Posterior cingulate gyrus (tissue), 11 donors: ENCODE measurements around the gene OOSP3.
"Not testable (repeated sequence)": the region's sequence is repeated elsewhere in the genome, so short reads cannot be mapped to it uniquely, and the experiment has no call there.

ENCODE experiments used
- DNase-seq, 10 donors: peaks; one replicate each; pipeline versions ENCODE4 v3.0.0 to v3.0.0-alpha.2; 2020 to 2021; ENCODE audit warnings: mixed read lengths in 3 of 10
- intact Hi-C: fragments of 100-400 bp; cut with DNase I; formaldehyde crosslinking; loops from one replicate; pipeline ENCODE4 v1.15.1; 2023

OOSP3 gene

DNA sequence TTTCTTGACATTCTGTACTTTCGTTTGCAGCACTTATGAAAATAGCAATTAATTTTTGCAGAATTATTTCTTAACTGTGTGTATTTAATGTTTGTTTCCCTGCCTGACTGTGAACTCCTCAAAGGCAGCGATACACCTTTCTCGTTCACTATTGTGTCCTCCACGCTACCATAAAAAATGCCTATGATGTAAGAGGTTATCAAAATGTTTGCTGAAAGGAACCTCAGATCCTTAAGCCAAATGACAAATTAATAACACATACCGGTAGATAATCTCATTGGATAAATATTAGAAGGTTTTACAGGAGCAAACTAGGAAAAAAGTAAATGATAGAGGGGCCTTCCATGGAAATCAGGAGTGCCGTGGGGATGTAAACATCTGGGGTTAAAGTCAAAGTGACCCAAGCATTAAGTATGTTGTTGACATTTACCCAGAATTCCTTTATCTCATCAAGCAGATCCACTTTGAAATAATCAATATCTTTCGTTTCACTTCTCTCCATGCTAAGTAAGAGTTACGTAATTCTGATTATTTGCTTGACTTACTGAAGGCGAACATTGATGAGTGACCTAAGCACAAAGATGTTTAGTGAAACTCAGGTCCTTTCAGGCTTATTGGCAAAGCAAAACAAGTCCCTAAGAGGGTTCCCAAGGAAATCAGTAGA, 2.6 kb upstream of the OOSP3 start:
- DNase-seq = no peak
- intact Hi-C loops = no loop called here

GRCh38 chr11:59877325-59877724, 1.3 kb upstream of the OOSP3 start:
- DNase-seq = no peak
- intact Hi-C loops = no loop called here

DNA sequence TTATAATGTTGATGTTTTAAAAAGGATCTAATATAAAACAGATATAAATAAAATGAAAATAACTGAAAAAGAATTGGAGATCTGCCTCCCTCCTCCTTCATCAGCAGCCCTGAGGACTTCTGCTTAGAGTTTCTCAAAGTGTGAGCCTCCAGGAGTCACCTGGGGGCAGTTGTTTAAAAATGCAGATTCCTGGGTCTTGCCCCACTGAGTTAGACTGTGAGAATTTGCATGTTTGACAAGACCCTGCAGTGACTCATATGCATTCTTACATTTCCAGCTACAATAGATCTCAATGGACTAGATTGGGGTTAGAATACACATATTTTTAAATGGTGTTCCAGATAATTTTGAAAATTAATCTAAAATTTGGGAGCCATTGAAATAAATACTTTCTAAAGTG, 798 bp upstream of the OOSP3 start:
- DNase-seq = no peak
- intact Hi-C loops = no loop called here

DNA sequence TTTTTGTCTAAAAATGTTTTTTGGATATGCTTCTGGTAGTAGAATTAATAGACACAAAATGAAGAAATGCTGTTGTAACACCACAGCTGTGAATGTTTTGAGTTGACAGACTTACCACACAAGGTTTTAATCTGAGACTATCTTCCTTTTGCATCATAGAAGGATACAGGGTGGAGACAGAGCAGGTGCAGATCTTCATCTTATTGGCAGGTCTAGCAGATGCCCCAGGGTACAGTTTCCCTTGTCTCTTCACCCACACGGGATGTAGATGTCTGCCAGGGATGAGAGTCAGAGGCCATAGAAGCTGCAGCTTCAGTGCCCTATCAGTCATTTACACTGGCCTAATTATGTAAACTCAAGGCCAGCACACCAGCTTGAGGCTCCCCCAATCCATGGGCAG, 985 bp downstream of the OOSP3 start:
- no peak for DNase-seq
- intact Hi-C loops = no loop called here

GRCh38 chr11:59883597-59883996, 5.0 kb downstream of the OOSP3 start:
- intact Hi-C loops = no loop called here
- DNase-seq = no peak

GRCh38 chr11:59887156-59887555, 8.6 kb downstream of the OOSP3 start:
- DNase-seq, intact Hi-C loops: not testable (repeated sequence)

DNA sequence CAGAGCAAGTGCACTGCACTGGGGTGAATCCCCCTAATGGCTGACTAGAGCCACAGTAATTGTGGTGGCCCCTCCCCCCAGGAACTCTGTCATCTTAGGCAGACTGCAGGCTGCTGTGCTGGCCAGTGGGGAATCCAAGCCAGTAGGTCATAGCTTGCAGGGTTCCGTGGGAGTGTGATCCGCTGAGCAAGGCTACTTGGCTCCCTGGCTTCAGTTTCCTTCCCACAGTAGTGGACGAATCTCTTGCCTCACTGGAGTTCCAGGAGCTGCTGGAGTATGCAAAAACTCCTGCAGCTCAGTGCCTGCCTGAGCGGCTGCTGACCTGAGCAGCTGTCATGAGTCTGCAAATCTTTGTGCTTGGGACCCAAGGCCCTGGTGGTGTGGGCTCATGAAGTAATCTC, 13.2 kb downstream of the OOSP3 start:
- peak in 1 of 10 donors; percentile 32 for DNase-seq
- intact Hi-C loops = no loop called here

GRCh38 chr11:59894616-59895015, 16.0 kb downstream of the OOSP3 start:
- DNase-seq = no peak

GRCh38 chr11:59898046-59898445, 19.5 kb downstream of the OOSP3 start:
- DNase-seq = peak in 2 of 10 donors; percentile 68 to 78
- intact Hi-C loops = no loop called here

More at GRCh38 chr11:59894616-59895015, 16.0 kb downstream of the OOSP3 start:
- intact Hi-C loops = no loop called here

DNA sequence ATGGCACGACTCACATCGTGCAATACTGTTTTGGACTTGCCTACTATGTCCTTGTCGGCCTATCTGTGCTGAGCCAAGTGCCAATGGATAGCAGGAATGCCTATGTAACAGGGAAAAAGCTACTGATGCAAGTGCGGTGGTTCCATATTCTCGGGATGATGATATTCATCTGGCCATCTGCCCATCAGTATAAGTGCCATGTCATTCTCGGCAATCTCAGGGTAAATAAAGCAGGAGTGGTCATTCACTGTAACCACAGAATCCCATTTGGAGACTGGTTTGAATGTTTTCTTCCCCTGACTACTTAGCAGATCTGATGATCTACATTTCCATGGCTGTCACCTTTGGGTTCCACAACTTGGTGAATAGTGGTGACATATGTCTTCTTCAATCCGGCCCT, 20.1 kb downstream of the OOSP3 start:
- DNase-seq = no peak
- intact Hi-C loops = no loop called here

- DNase-seq = no peak
- intact Hi-C loops = no loop called here
Measured at GRCh38 chr11:59899532-59899931, 20.9 kb downstream of the OOSP3 start.

GRCh38 chr11:59900366-59901126, 22.0 kb downstream of the OOSP3 start:
- intact Hi-C loops = no loop called here
- no peak for DNase-seq

- intact Hi-C loops = no loop called here
- DNase-seq = no peak
Measured at GRCh38 chr11:59901306-59901705, 22.7 kb downstream of the OOSP3 start.

- DNase-seq, intact Hi-C loops: not testable (repeated sequence)
Measured at GRCh38 chr11:59903569-59903968, 25.0 kb downstream of the OOSP3 start.

GRCh38 chr11:59918480-59918879, 39.9 kb downstream of the OOSP3 start:
- no peak for DNase-seq
- intact Hi-C loops = no loop called here

DNA sequence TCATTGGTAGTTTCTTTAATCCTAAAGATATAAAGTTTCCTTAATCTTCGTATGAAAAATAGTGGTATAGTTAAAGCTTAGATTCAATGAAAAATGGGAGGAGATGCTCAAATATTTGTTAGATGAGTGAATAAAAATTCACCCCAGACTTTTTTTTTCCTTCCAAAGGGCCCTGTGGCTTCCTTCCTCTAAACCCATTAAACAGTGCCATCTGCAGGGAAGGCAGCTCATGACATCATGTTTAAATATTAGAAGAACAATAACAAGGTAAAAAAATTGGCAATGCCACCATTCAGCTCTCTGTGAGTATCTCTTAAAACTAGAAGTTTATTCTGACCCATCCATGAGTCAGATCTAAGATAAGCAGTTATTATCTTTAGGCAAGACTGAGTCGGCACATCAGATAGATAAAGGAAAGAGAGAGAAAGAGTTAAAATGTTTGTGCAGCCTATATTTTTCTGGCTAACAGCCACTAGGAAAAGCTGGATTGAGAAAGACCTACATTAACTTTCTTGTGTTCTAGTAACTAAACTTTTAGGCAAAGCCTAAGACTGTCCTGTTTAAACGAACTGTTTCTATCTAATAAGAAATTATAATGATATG, 40.5 kb downstream of the OOSP3 start:
- DNase-seq = no peak
- intact Hi-C loops = no loop called here

- intact Hi-C loops = no loop called here
- DNase-seq = no peak
Measured at GRCh38 chr11:59923813-59924212, 45.2 kb downstream of the OOSP3 start.

- intact Hi-C loops = no loop called here
- DNase-seq = no peak
Measured at GRCh38 chr11:59931688-59932087, 53.1 kb downstream of the OOSP3 start.

DNA sequence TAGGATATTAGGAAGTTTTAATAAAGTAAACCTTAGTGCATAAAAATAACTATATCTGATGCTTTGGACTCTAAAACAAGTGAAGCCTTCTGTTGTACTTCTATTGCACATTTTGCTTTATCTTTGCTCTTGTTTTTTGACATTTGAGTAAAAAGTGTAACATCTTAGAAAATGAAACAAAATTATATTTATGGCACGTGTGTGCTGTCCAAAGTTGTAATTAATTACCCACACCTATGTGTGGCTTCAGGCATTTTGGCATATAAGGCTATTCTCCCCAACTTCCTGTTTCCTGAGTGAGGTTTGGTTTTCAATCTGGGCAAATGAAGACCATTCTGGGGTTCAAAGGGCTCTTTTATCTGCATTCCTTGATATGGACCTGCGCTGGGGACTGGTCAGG, 59.5 kb downstream of the OOSP3 start, which contains the start of gene OOSP1:
Gene OOSP1 (plus strand): TSS at position 301 of the 400 bp plus-strand sequence. CDS start 23 bp downstream, at position 324.
- DNase-seq = no peak
- intact Hi-C loops = no loop called here

DNA sequence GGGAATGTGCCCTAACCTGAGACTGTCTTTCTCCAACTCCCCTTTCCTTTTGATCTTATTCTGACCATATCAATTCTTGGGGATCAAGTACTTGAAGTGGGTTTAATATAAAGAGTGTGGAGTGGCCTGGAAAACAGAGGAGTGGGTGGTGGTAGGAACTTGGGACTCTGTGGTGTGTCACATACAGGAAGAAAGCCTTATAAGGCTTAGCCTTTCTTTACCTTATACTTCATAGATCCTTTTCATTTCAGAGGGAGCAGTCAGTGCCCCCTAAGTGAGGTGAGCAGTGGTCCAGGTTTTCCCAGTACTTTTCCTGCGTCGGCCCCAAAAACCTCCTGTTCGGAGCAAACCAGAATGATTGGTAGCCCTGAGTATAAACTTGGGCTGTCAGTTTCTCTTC, 60.1 kb downstream of the OOSP3 start:
- intact Hi-C loops = no loop called here
- DNase-seq = no peak

DNA sequence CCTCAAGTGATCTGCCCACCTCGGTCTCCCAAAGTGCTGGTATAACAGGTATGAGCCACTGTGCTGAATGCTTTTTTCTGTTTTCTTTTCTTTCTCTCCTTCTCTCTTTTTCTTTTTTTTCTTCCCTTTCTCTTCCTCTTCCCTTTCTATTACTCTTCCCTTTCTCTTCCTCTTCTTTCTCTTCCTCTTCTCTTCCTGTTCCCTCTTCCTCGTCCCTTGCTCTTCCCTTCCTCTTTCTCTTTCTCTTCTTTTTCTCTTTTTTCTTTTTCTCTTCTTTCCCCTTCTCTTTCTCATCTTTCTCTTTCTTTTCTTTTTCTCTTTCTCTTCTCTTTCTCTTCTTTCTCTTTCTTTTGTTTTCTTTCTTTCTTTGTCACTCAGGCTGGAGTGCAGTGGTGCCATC, 60.9 kb downstream of the OOSP3 start:
- DNase-seq = no peak
- intact Hi-C loops = no loop called here

DNA sequence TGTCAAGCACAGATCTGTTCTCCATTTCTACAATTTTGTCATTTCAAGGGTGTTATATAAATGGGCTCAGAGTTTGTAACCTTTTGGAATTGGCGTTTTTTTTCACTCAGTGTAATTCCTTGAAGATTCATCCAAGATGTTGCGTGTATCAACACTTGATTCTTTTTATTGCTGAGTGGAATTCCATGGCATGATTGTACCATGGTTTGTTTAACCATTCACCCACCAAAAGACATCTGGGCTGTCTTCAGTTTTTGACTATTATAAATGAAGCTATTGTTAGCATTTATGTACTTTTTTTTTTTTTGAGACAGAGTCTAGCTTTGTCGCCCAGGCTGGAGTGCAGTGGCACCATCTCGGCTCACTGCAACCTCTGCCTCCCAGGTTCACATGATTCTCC, 62.5 kb downstream of the OOSP3 start:
- no peak for DNase-seq
- intact Hi-C loops = no loop called here
